Endodermal cell (in vitro differentiated cells): ENCODE results near the gene KIF26A. TPM values are rescaled to one million over a fixed set of nuclear protein-coding genes. Genes with fewer than 3 reads are reported as not detected.

ENCODE experiments used
- DNase-seq: peaks from one replicate; pipeline ENCODE4 v3.0.0-alpha.2; 2017
- H3K27ac ChIP-seq: 2 replicates; pipeline ENCODE4 v1.5.1; 2013; ENCODE audit warnings: mild to moderate bottlenecking, low read depth, low read length, moderate library complexity
- H3K27me3 ChIP-seq: 2 replicates; pipeline ENCODE4 v1.6.1; 2013; ENCODE audit warnings: mild to moderate bottlenecking, low read length, moderate library complexity; ENCODE audit not compliant: insufficient read depth, control insufficient read depth, poor library complexity, severe bottlenecking
- H3K36me3 ChIP-seq: 2 replicates; pipeline ENCODE4 v1.7.0; 2013; ENCODE audit warnings: mild to moderate bottlenecking, low read length, moderate library complexity; ENCODE audit not compliant: control insufficient read depth, insufficient read depth
- H3K4me1 ChIP-seq: one replicate; pipeline ENCODE4 v1.7.0; 2013; ENCODE audit warnings: low read length; ENCODE audit not compliant: control insufficient read depth, insufficient read depth
- H3K4me3 ChIP-seq: 2 replicates; pipeline ENCODE4 v1.5.1; 2013; ENCODE audit warnings: mild to moderate bottlenecking, low read length, moderate library complexity
- H3K9ac ChIP-seq: 2 replicates; pipeline ENCODE4 v1.6.1; 2013; ENCODE audit warnings: mild to moderate bottlenecking, low read length, moderate library complexity; ENCODE audit not compliant: poor library complexity, severe bottlenecking; ENCODE audit errors: extremely low read depth
- H3K9me3 ChIP-seq: 2 replicates; pipeline ENCODE4 v1.6.1; 2013; ENCODE audit warnings: mild to moderate bottlenecking, low read length, moderate library complexity; ENCODE audit not compliant: control insufficient read depth
- H3K27ac Mint-ChIP-seq: 2 replicates; pipeline ENCODE4 v1.8.0; 2020; ENCODE audit warnings: mixed read lengths
- H3K27me3 Mint-ChIP-seq: 2 replicates; pipeline ENCODE4 v1.8.0; 2021; ENCODE audit warnings: mild to moderate bottlenecking, mixed read lengths; ENCODE audit not compliant: insufficient read depth
- H3K36me3 Mint-ChIP-seq: 2 replicates; pipeline ENCODE4 v1.8.0; 2020; ENCODE audit warnings: low read depth, mixed read lengths
- H3K4me1 Mint-ChIP-seq: 2 replicates; pipeline ENCODE4 v1.8.0; 2020; ENCODE audit warnings: mixed read lengths
- H3K4me3 Mint-ChIP-seq: 2 replicates; pipeline ENCODE4 v1.8.0; 2020; ENCODE audit warnings: mild to moderate bottlenecking, moderate library complexity, mixed read lengths
- H3K9me3 Mint-ChIP-seq: 2 replicates; pipeline ENCODE4 v1.8.0; 2020; ENCODE audit warnings: mild to moderate bottlenecking, mixed read lengths
- WGBS, 2 experiments: methylation state at CpG; one replicate each; pipeline versions ENCODE4 v1.1.5 to v1.1.7; 2013; ENCODE audit warnings: missing lambda C conversion rate in 2 of 2, mixed read lengths in 1 of 2; ENCODE audit not compliant: insufficient coverage in 1 of 2, insufficient read length in 1 of 2; 5-methylcytosine and 5-hydroxymethylcytosine counted together
- total RNA-seq, 2 donors: library from RNA; stranded (reverse); fragmentation: NEBNext Ultra II Directional in 1 of 2; extraction: Animal tissue kit (Norgen Biotek cat#: 25700) in 1 of 2; gene quantifications; 2 replicates in 1 of 2; 3 replicates in 1 of 2; pipeline ENCODE4 v1.2.1, GENCODE V29; 2021
- TF ChIP-seq, protein P1 (sequence below): fragments of 200-600 bp; sonication (generic); conservative IDR thresholded peaks from 2 replicates; pipeline ENCODE4 v1.5.0; 2021; ENCODE audit warnings: antibody characterized with exemption, mild to moderate bottlenecking

Gene KIF26A
- total RNA-seq, 2 donors from 2014 or later = 36.7 to 54.8 TPM

DNA sequence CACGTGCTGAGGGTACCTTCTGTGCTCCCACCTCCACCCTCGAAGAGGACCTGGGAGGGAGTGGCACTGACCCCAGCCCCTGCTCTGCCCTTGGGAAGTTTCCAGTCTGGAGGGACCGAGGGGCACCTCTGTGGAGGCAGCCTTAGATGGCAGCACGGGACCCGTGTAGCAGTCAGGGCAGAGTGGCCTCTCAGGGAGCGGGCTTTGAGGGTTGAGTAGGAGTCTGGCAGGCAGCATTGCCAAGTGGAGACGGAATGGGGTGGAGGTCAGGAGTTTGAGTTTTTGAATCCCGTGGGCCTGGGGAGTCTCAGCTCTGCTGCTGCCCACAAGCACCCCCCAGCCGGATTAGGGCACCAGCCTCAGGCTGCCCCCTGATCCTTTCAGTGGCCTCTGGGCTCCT is 21.6 kb downstream of the KIF26A start:
- H3K36me3 Mint-ChIP-seq = peaks cover 3% of the 10 kb centered on the region
- H3K4me3 Mint-ChIP-seq = no peak overlapping the region
- Histone ChIP-seq H3K9me3 (no peaks in the 10 kb centered on the region), H3K9ac (no peak overlapping the region), H3K4me3 (no peak overlapping the region), H3K36me3 (no peaks in the 10 kb centered on the region), H3K27ac (no peak overlapping the region), H3K27me3 (no peaks in the 10 kb centered on the region), H3K4me1 (no peaks in the 10 kb centered on the region)
- no peaks in the 10 kb centered on the region for H3K4me1 Mint-ChIP-seq
- H3K27ac Mint-ChIP-seq = no peak overlapping the region
- DNase-seq = no peak
- no peaks in the 10 kb centered on the region for H3K27me3 Mint-ChIP-seq
- 92 to 100% methylated on average over 8 to 9 of the region's 9 CpGs for WGBS, 2 experiments
- TF ChIP-seq, protein P1, sequence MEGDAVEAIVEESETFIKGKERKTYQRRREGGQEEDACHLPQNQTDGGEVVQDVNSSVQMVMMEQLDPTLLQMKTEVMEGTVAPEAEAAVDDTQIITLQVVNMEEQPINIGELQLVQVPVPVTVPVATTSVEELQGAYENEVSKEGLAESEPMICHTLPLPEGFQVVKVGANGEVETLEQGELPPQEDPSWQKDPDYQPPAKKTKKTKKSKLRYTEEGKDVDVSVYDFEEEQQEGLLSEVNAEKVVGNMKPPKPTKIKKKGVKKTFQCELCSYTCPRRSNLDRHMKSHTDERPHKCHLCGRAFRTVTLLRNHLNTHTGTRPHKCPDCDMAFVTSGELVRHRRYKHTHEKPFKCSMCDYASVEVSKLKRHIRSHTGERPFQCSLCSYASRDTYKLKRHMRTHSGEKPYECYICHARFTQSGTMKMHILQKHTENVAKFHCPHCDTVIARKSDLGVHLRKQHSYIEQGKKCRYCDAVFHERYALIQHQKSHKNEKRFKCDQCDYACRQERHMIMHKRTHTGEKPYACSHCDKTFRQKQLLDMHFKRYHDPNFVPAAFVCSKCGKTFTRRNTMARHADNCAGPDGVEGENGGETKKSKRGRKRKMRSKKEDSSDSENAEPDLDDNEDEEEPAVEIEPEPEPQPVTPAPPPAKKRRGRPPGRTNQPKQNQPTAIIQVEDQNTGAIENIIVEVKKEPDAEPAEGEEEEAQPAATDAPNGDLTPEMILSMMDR = no peak
- H3K9me3 Mint-ChIP-seq = no peaks in the 10 kb centered on the region

DNA sequence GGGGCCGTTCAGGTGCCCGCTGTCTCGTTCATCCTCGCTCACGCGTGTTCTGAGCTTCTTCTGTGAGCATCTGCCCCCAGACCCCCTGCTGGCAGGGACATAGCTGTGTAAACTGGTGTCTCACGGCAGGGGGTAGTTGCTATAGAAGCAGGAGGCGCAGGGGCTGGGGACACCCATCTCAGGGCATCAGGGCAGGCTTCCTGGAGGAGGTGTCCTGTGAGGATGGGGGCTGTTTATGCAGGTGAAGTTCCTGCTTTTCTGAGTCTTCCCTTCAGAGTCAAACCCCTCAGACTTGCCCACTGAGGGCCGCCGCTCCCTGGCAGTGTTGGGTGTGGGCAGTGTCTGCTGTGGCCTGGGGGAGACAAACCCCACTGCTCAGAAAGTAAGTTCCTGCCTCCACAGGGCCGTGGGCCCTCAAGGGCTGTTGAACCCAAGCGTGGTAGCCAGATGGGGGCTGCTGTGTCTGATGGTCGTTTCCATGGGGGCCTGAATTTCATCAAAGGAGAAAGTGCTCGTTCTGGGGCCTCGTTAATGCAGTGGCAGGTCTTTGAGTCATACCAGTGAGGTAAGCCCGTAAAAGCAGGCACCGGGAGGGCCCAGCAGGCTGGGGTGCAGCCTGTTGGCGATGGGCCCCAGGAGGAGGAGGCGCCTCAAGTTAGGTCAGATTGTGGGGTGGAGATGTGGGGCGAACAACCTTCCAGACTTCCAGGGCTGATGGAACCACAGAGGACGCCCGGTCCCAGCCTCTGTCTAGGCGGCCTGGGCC is 23.4 kb downstream of the KIF26A start:
- no peak overlapping the region for H3K27ac Mint-ChIP-seq
- H3K9me3 ChIP-seq = no peaks in the 10 kb centered on the region
- 91 to 96% methylated on average over 22 to 23 of the region's 23 CpGs for WGBS, 2 experiments
- no peaks in the 10 kb centered on the region for H3K36me3 ChIP-seq
- no peak for DNase-seq
- H3K4me3 Mint-ChIP-seq = no peak overlapping the region
- TF ChIP-seq, protein P1 = no peak
- no peaks in the 10 kb centered on the region for H3K4me1 Mint-ChIP-seq
- no peaks in the 10 kb centered on the region for H3K9me3 Mint-ChIP-seq
- no peaks in the 10 kb centered on the region for H3K27me3 ChIP-seq
- H3K9ac ChIP-seq = no peak overlapping the region
- H3K27ac ChIP-seq = no peak overlapping the region
- H3K4me3 ChIP-seq = no peak overlapping the region
- H3K36me3 Mint-ChIP-seq = peaks cover 3% of the 10 kb centered on the region
- no peaks in the 10 kb centered on the region for H3K4me1 ChIP-seq
- no peaks in the 10 kb centered on the region for H3K27me3 Mint-ChIP-seq

DNA sequence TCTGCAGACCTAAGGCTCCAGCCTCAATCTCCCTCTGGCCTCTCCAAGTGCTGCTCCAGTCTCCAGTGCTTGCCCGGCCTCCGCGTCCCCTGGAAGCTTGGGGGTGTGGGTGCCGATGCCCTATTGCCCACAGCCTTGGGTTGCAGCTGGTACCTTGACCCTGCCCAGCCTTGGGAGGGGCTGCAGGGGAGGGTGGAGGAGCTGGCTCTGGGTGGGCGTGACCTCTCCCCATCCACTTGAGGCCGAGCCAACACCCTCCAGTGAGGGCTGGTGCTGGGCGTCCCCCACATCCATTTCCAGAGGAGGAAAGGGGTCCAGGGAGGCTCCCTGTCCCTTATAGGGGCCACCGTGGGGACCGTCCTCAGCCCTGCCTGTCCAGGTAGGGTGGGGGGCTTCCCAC is 24.1 kb downstream of the KIF26A start:
- no peak for DNase-seq
- H3K27ac Mint-ChIP-seq = no peak overlapping the region
- no peaks in the 10 kb centered on the region for H3K9me3 Mint-ChIP-seq
- H3K36me3 Mint-ChIP-seq = peaks cover 3% of the 10 kb centered on the region
- TF ChIP-seq, protein P1 = no peak
- Histone ChIP-seq H3K9me3 (no peaks in the 10 kb centered on the region), H3K27me3 (no peaks in the 10 kb centered on the region), H3K9ac (no peak overlapping the region), H3K4me3 (no peak overlapping the region), H3K4me1 (no peaks in the 10 kb centered on the region), H3K36me3 (no peaks in the 10 kb centered on the region), H3K27ac (no peak overlapping the region)
- H3K27me3 Mint-ChIP-seq = no peaks in the 10 kb centered on the region
- WGBS, 2 experiments = 70 to 96% methylated on average over 2 to 9 of the region's 9 CpGs
- no peaks in the 10 kb centered on the region for H3K4me1 Mint-ChIP-seq
- H3K4me3 Mint-ChIP-seq = no peak overlapping the region
